Measurements from ENCODE around the gene MRPL51. TPM values are rescaled to one million over a fixed set of nuclear protein-coding genes. Genes with fewer than 3 reads are reported as not detected.
A peak's percentile ranks its signal among the peaks of the same experiment; 100 is the strongest.
"Not testable (repeated sequence)": the region's sequence is repeated elsewhere in the genome, so short reads cannot be mapped to it uniquely, and the experiment has no call there.

MRPL51 gene
- total RNA-seq, 1 donor from 2014 or later: 170 TPM

DNA sequence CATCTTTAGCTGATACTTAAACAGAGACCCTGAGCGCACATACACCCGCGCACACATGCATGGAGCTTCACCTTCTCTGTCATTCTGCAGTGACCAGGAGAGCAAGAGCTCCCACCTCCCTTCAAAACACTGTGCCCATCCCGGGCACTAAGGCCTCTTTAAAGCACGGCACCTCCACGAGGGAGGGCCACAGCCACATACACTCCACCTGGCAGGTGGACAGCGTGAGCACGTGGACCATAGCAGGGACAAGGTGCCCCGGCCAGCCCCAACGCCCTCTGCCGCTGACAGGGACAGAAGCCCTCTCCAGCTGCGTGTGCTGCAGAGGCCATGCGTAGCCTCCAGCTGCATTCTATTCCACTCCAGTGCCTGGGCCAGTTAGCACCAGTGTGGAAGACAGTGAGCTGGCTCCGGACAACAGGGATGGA, 46.7 kb upstream of the MRPL51 start:
- H3K27ac Mint-ChIP-seq (ENCODE audit: unreplicated experiment): peak overlapping the region; percentile 96
- H3K9me3 Mint-ChIP-seq (ENCODE audit: low read depth): no peaks in the 10 kb centered on the region

DNA sequence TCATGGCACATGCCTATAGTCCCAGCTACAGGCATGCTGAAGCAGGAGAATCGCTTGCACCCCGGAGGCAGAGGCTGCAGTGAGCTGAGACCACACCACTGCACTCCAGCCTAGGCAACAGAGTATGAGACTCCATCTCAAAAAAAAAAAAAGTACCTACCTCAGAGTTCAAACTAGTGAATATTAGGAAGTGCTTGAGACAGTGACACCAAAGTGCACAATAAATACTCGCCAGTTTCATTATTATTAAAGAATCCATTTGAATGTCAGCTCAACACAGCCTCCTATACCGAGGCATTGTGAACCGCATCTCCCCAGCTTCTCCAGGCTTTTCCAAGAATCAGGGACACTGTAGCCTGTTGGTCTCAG, 46.2 kb upstream of the MRPL51 start:
- Mint-ChIP-seq H3K9me3 (ENCODE audit: low read depth) (no peaks in the 10 kb centered on the region), H3K4me3 (ENCODE audit: unreplicated experiment) (no peak overlapping the region), H3K27me3 (ENCODE audit: low read depth) (no peaks in the 10 kb centered on the region), H3K4me1 (ENCODE audit: low read depth) (peaks cover 56% of the 10 kb centered on the region), H3K36me3 (ENCODE audit: low read depth) (peaks cover 24% of the 10 kb centered on the region), H3K27ac (ENCODE audit: unreplicated experiment) (peak overlapping the region; percentile 96)
- no peak for DNase-seq (ENCODE audit: low spot score)
- TF ChIP-seq, protein P1, sequence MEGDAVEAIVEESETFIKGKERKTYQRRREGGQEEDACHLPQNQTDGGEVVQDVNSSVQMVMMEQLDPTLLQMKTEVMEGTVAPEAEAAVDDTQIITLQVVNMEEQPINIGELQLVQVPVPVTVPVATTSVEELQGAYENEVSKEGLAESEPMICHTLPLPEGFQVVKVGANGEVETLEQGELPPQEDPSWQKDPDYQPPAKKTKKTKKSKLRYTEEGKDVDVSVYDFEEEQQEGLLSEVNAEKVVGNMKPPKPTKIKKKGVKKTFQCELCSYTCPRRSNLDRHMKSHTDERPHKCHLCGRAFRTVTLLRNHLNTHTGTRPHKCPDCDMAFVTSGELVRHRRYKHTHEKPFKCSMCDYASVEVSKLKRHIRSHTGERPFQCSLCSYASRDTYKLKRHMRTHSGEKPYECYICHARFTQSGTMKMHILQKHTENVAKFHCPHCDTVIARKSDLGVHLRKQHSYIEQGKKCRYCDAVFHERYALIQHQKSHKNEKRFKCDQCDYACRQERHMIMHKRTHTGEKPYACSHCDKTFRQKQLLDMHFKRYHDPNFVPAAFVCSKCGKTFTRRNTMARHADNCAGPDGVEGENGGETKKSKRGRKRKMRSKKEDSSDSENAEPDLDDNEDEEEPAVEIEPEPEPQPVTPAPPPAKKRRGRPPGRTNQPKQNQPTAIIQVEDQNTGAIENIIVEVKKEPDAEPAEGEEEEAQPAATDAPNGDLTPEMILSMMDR (IDR thresholded peaks at IDR 0.05): no peak

More for the DNA sequence above, 46.7 kb upstream of the MRPL51 start:
- peaks cover 27% of the 10 kb centered on the region for H3K36me3 Mint-ChIP-seq (ENCODE audit: low read depth)
- TF ChIP-seq, protein P1 (IDR thresholded peaks at IDR 0.05): no peak
- H3K27me3 Mint-ChIP-seq (ENCODE audit: low read depth): no peaks in the 10 kb centered on the region
- H3K4me3 Mint-ChIP-seq (ENCODE audit: unreplicated experiment): no peak overlapping the region
- no peak for DNase-seq (ENCODE audit: low spot score)
- H3K4me1 Mint-ChIP-seq (ENCODE audit: low read depth): peaks cover 56% of the 10 kb centered on the region

DNA sequence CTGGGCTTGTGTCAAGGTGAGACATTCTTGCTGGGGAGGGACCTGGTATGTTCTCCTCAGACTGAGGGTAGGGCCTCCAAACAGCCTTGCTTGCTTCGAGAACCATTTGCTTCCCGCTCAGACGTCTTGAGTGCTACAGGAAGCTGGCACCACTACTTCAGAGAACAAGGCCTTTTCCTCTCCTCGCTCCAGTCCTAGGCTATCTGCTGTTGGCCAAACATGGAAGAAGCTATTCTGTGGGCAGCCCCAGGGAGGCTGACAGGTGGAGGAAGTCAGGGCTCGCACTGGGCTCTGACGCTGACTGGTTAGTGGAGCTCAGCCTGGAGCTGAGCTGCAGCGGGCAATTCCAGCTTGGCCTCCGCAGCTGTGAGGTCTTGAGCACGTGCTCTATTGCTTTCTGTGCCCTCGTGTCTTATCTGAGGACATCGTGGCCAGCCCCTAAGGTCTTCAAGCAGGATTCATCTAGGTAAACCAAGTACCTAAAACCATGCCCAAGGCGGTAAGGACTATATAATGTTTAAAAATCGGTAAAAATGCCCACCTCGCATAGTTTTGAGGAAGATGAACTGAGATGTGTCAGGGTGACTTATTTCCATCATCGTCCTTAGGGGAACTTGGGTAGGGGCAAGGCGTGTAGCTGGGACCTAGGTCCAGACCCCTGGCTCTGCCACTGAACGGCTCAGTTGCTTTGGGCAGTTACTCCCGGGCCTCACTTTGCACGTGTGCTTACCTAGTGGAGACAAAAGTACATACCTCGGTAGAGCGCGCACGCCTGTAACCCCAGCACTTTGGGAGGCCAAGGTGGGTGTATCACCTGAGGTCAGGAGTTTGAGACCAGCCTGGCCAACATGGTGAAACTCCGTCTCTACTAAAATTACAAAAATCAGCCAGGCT, 45.6 kb upstream of the MRPL51 start:
- Mint-ChIP-seq H3K4me3 (ENCODE audit: unreplicated experiment) (no peak overlapping the region), H3K9me3 (ENCODE audit: low read depth) (no peaks in the 10 kb centered on the region)

DNA sequence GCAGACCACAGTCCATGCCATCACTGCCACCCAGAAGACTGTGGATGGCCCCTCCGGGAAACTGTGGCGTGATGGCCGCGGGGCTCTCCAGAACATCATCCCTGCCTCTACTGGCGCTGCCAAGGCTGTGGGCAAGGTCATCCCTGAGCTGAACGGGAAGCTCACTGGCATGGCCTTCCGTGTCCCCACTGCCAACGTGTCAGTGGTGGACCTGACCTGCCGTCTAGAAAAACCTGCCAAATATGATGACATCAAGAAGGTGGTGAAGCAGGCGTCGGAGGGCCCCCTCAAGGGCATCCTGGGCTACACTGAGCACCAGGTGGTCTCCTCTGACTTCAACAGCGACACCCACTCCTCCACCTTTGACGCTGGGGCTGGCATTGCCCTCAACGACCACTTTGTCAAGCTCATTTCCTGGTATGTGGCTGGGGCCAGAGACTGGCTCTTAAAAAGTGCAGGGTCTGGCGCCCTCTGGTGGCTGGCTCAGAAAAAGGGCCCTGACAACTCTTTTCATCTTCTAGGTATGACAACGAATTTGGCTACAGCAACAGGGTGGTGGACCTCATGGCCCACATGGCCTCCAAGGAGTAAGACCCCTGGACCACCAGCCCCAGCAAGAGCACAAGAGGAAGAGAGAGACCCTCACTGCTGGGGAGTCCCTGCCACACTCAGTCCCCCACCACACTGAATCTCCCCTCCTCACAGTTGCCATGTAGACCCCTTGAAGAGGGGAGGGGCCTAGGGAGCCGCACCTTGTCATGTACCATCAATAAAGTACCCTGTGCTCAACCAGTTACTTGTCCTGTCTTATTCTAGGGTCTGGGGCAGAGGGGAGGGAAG, 44.7 kb upstream of the MRPL51 start:
- H3K36me3 Mint-ChIP-seq (ENCODE audit: low read depth): peaks cover 23% of the 10 kb centered on the region
- peak overlapping the region; percentile 99 for H3K27ac Mint-ChIP-seq (ENCODE audit: unreplicated experiment)
- not testable (repeated sequence) for H3K27me3 Mint-ChIP-seq (ENCODE audit: low read depth); H3K9me3 Mint-ChIP-seq (ENCODE audit: low read depth); DNase-seq (ENCODE audit: low spot score)
- peaks cover 65% of the 10 kb centered on the region for H3K4me1 Mint-ChIP-seq (ENCODE audit: low read depth)
- H3K4me3 Mint-ChIP-seq (ENCODE audit: unreplicated experiment): peak overlapping the region; percentile 90
- TF ChIP-seq, protein P1 (IDR thresholded peaks at IDR 0.05): peak; percentile 90

More for the DNA sequence above, 45.6 kb upstream of the MRPL51 start:
- H3K4me1 Mint-ChIP-seq (ENCODE audit: low read depth): peaks cover 59% of the 10 kb centered on the region
- H3K27me3 Mint-ChIP-seq (ENCODE audit: low read depth): no peaks in the 10 kb centered on the region
- peaks cover 23% of the 10 kb centered on the region for H3K36me3 Mint-ChIP-seq (ENCODE audit: low read depth)
- no peak for DNase-seq (ENCODE audit: low spot score)
- H3K27ac Mint-ChIP-seq (ENCODE audit: unreplicated experiment): peak overlapping the region; percentile 99
- TF ChIP-seq, protein P1 (IDR thresholded peaks at IDR 0.05): no peak

Data from chondrocyte (in vitro differentiated cells).